Suprapubic skin (tissue), 4 donors: ENCODE data around the gene TMED9. TPM values are rescaled to one million over a fixed set of nuclear protein-coding genes. Genes with fewer than 3 reads are reported as not detected.

Experiments used
- DNase-seq, 2 donors: peaks; one replicate each; pipeline ENCODE4 v3.0.0-alpha.2; 2019; ENCODE audit warnings: low spot score in 2 of 2
- H3K27ac ChIP-seq: fragments of 200-600 bp; sonication (generic); one replicate; pipeline ENCODE4 v1.5.1; 2019
- H3K27me3 ChIP-seq: fragments of 200-600 bp; sonication (generic); one replicate; pipeline ENCODE4 v1.5.1; 2019
- H3K36me3 ChIP-seq: fragments of 200-600 bp; sonication (generic); one replicate; pipeline ENCODE4 v1.5.1; 2019
- H3K4me1 ChIP-seq: fragments of 200-600 bp; sonication (generic); one replicate; pipeline ENCODE4 v1.5.1; 2019
- H3K4me3 ChIP-seq: fragments of 200-600 bp; sonication (generic); one replicate; pipeline ENCODE4 v1.5.1; 2019; ENCODE audit warnings: mild to moderate bottlenecking
- H3K9me3 ChIP-seq: fragments of 200-600 bp; sonication (generic); one replicate; pipeline ENCODE4 v1.5.1; 2019
- EP300 ChIP-seq: sonication (generic); formaldehyde crosslinking; IDR thresholded peaks from one replicate; pipeline ENCODE4 v1.6.1; 2017; ENCODE audit warnings: antibody characterized with exemption
- POLR2A ChIP-seq, 2 donors: fragments of 450-650 bp; IDR thresholded peaks; one replicate each; pipeline ENCODE4 v1.6.1; 2017; ENCODE audit warnings: antibody characterized with exemption in 2 of 2, mild to moderate bottlenecking in 2 of 2, moderate library complexity in 2 of 2
- POLR2AphosphoS5 ChIP-seq, 3 donors: sonication (generic); formaldehyde crosslinking; IDR thresholded peaks; one replicate each; pipeline ENCODE4 v1.6.1; 2017; ENCODE audit warnings: antibody characterized with exemption in 3 of 3
- WGBS: methylation state at CpG from one replicate; pipeline ENCODE4 v1.1.5; 2018; 5-methylcytosine and 5-hydroxymethylcytosine counted together
- total RNA-seq, 4 donors: library from RNA; depleted of rRNA; stranded (reverse); fragments of >200 nt; gene quantifications; one replicate each; pipeline ENCODE4 v1.1.0, GENCODE V29; 2016
- TF ChIP-seq, protein P1 (sequence below), 2 donors: fragments of 200-600 bp in 1 of 2; fragments of 450-650 bp in 1 of 2; sonication (generic) in 1 of 2; IDR thresholded peaks; one replicate each; pipeline ENCODE4 v1.5.1; 2016 to 2019; ENCODE audit warnings: antibody characterized with exemption in 2 of 2, mild to moderate bottlenecking in 1 of 2, moderate library complexity in 1 of 2

The TMED9 gene
- total RNA-seq, 4 donors from 2014 or later, result 60.3 to 84.5 (median 79.5) TPM

DNA sequence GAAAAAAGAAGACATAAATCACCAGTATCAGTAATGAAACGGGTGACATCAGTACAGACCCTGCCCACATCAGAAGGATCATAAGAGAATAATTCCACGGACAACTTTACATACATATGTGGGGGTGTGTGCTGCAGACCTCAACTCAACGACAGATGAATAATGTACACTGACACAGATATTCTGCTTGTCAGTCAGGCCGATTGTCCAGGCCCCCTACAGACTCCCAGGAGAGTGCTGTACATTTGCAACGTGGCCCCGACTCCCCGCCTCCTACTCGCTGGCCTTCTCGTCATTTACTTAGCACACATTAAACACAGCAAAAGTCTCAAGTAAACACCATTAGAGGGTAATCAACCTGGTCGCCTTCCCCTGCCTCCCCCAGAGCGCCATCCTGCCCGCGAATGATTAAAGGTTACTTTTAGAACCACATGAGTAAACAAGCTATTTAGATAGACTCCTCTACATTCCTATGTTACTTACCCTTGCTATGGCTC lies 3.5 kb upstream of the TMED9 start:
- TF ChIP-seq POLR2AphosphoS5 (IDR thresholded peaks at IDR 0.05) (no peak), POLR2A (IDR thresholded peaks at IDR 0.05) (no peak), EP300 (no peak)
- TF ChIP-seq, protein P1, sequence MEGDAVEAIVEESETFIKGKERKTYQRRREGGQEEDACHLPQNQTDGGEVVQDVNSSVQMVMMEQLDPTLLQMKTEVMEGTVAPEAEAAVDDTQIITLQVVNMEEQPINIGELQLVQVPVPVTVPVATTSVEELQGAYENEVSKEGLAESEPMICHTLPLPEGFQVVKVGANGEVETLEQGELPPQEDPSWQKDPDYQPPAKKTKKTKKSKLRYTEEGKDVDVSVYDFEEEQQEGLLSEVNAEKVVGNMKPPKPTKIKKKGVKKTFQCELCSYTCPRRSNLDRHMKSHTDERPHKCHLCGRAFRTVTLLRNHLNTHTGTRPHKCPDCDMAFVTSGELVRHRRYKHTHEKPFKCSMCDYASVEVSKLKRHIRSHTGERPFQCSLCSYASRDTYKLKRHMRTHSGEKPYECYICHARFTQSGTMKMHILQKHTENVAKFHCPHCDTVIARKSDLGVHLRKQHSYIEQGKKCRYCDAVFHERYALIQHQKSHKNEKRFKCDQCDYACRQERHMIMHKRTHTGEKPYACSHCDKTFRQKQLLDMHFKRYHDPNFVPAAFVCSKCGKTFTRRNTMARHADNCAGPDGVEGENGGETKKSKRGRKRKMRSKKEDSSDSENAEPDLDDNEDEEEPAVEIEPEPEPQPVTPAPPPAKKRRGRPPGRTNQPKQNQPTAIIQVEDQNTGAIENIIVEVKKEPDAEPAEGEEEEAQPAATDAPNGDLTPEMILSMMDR (IDR thresholded peaks at IDR 0.05), result no peak
- DNase-seq, result no peak
- 39% methylated on average over 13 of the region's 13 CpGs for WGBS
- H3K4me1 ChIP-seq, result peaks cover 11% of the 10 kb centered on the region
- H3K9me3 ChIP-seq, result no peaks in the 10 kb centered on the region
- H3K27ac ChIP-seq, result no peak overlapping the region
- peaks cover 6% of the 10 kb centered on the region for H3K27me3 ChIP-seq
- no peak overlapping the region for H3K4me3 ChIP-seq
- H3K36me3 ChIP-seq, result peaks cover under 1% of the 10 kb centered on the region

DNA sequence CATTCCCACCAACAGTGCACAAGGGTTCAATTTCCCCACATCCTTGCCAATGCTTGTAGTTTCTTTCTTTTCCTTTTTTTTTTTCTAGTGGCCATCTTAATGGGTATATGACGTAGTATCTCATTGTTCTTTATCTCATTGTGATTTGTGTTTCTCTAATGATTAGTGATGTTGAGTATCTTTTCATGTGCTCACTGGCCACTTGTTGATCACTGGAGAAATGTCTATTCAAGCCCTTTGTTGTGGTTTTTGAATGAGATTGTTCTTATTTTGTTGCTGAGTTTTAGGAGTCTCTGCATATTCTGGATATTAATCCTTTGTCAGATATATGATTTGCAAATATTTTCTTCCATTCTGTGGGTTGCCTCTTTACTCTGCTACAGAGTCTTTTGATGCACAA lies 1.6 kb upstream of the TMED9 start:
- H3K27me3 ChIP-seq, result peaks cover 3% of the 10 kb centered on the region
- no peaks in the 10 kb centered on the region for H3K9me3 ChIP-seq
- H3K27ac ChIP-seq, result no peak overlapping the region
- peaks cover 20% of the 10 kb centered on the region for H3K36me3 ChIP-seq
- no peak overlapping the region for H3K4me3 ChIP-seq
- TF ChIP-seq EP300, result no peak
- TF ChIP-seq, protein P1 (IDR thresholded peaks at IDR 0.05), result no peak
- no peak for TF ChIP-seq POLR2A (IDR thresholded peaks at IDR 0.05)
- no peak for TF ChIP-seq POLR2AphosphoS5 (IDR thresholded peaks at IDR 0.05)
- WGBS, result 90% methylated on average over 1 of the region's 1 CpG
- DNase-seq, result no peak
- H3K4me1 ChIP-seq, result peaks cover 16% of the 10 kb centered on the region

DNA sequence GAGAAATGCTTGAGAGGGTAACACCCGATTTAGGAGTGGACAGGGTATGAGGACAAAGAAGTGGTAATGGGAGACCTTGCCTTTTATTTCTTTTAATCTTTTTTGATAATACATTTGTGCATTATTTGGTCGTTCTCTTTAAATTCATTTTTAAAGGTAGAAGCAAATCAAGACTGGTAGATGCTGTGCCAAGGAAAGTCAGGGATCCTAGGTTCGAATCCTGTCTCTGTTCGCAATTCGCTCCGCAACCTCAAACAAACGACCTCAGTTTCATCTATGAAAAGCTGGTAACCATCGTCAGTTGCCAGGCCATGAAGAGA lies 353 bp upstream of the TMED9 start:
- Histone ChIP-seq H3K27ac (no peak overlapping the region), H3K9me3 (no peaks in the 10 kb centered on the region), H3K4me1 (peaks cover 16% of the 10 kb centered on the region), H3K36me3 (peaks cover 33% of the 10 kb centered on the region), H3K4me3 (peak overlapping the region; percentile 96), H3K27me3 (no peaks in the 10 kb centered on the region)
- no peak for DNase-seq
- TF ChIP-seq POLR2AphosphoS5 (IDR thresholded peaks at IDR 0.05) (no peak), POLR2A (IDR thresholded peaks at IDR 0.05) (no peak), EP300 (no peak)
- TF ChIP-seq, protein P1 (IDR thresholded peaks at IDR 0.05), result no peak
- 15% methylated on average over 8 of the region's 8 CpGs for whole genome bisulfite sequencing

DNA sequence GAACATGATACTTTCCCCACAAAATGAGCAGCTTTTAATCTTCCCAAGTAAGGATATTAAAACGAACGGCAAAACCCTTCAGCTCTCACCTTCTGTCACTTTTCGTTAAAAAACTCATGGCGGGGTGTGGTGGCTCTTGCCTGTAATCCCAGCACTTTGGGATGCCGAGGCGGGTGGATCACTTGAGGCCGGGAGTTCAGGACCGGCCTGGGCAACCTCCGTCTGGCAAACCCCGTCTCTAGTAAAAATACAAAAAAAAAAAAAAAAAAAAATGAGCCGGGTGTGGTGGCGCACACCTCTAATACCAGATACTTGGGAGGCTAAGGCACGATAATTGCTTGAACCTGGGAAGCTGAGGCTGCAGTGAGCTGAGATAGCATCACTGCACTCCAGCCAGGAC lies 902 bp downstream of the TMED9 start:
- peaks cover 16% of the 10 kb centered on the region for H3K4me1 ChIP-seq
- peak in 1 of 2 donors; percentile 40 for DNase-seq
- 77% methylated on average over 13 of the region's 13 CpGs for WGBS
- peak overlapping the region; percentile 96 for H3K4me3 ChIP-seq
- TF ChIP-seq POLR2A (IDR thresholded peaks at IDR 0.05) (no peak), EP300 (no peak), POLR2AphosphoS5 (IDR thresholded peaks at IDR 0.05) (no peak)
- TF ChIP-seq, protein P1 (IDR thresholded peaks at IDR 0.05), result no peak
- no peaks in the 10 kb centered on the region for H3K27me3 ChIP-seq
- peaks cover 35% of the 10 kb centered on the region for H3K36me3 ChIP-seq
- H3K27ac ChIP-seq, result no peak overlapping the region
- no peaks in the 10 kb centered on the region for H3K9me3 ChIP-seq

DNA sequence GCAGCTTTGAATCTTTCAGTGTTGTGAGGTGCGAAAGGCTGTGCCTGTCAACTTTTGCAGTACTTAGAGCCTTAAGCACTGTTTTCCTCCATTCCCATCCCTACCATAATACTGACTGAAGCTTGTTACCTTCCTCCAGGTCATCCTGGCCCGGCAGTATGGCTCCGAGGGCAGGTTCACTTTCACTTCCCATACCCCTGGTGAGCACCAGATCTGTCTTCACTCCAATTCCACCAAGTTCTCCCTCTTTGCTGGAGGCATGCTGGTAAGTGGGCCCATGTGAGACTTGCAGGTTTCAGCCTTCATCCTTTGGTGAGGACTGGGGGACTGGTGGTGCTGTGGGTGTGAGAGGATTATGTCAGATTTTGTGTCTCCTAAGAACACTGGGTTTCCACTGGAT lies 1.5 kb downstream of the TMED9 start:
- 88% methylated on average over 3 of the region's 3 CpGs for whole genome bisulfite sequencing
- peak in 1 of 2 donors; percentile 26 for DNase-seq
- no peak overlapping the region for H3K27ac ChIP-seq
- peaks cover 16% of the 10 kb centered on the region for H3K4me1 ChIP-seq
- no peak overlapping the region for H3K4me3 ChIP-seq
- no peaks in the 10 kb centered on the region for H3K9me3 ChIP-seq
- peaks cover 35% of the 10 kb centered on the region for H3K36me3 ChIP-seq
- H3K27me3 ChIP-seq, result no peaks in the 10 kb centered on the region
- TF ChIP-seq POLR2AphosphoS5 (IDR thresholded peaks at IDR 0.05) (no peak), EP300 (no peak), POLR2A (IDR thresholded peaks at IDR 0.05) (no peak)
- TF ChIP-seq, protein P1 (IDR thresholded peaks at IDR 0.05), result no peak
